Measurements from ENCODE around the gene ZSCAN21.

DNA sequence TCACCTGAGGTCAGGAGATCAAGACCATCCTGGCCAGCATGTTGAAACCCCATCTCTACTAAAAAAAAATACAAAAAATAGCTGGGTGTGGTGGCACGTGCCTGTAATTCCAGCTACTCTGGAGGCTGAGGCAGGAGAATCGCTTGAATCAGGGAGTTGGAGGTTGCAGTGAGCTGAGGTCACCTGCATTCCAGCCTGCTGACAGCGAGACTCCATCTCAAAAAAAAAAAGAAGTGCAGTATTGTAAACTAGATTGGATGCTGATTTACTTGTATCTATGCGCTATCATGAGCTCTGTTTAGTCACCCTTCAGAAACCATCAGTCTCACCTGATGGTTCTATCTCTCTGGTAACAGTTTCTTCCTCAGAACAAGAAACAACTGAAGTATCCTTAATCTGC, 13.8 kb downstream of the ZSCAN21 start:
- TF ChIP-seq, protein P1, sequence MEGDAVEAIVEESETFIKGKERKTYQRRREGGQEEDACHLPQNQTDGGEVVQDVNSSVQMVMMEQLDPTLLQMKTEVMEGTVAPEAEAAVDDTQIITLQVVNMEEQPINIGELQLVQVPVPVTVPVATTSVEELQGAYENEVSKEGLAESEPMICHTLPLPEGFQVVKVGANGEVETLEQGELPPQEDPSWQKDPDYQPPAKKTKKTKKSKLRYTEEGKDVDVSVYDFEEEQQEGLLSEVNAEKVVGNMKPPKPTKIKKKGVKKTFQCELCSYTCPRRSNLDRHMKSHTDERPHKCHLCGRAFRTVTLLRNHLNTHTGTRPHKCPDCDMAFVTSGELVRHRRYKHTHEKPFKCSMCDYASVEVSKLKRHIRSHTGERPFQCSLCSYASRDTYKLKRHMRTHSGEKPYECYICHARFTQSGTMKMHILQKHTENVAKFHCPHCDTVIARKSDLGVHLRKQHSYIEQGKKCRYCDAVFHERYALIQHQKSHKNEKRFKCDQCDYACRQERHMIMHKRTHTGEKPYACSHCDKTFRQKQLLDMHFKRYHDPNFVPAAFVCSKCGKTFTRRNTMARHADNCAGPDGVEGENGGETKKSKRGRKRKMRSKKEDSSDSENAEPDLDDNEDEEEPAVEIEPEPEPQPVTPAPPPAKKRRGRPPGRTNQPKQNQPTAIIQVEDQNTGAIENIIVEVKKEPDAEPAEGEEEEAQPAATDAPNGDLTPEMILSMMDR (IDR thresholded peaks at IDR 0.05) = no peak
- TF ChIP-seq POLR2A (IDR thresholded peaks at IDR 0.05) = no peak
